PC-9 (cell line): Measurements from ENCODE around the gene C16orf95. TPM values are rescaled to one million over a fixed set of nuclear protein-coding genes. Genes with fewer than 3 reads are reported as not detected.

Source experiments
- BruUV-seq: library from RNA; stranded (reverse); fragments of 400-500 nt; replicated peaks from 2 replicates; lab custom pipeline; 2021; lab: Mats Ljungman, UMichigan
- CTCF ChIA-PET: fragments of 300-600 bp; sonication (Branson Sonifier 250); formaldehyde crosslinking; loops from one replicate; lab custom pipeline; 2022; ENCODE audit warnings: antibody characterized with exemption; lab: Charles Lee
- POLR2A ChIA-PET: fragments of 300-600 bp; sonication (Branson Sonifier 250); formaldehyde crosslinking; loops from one replicate; lab custom pipeline; 2022; ENCODE audit warnings: antibody characterized with exemption; ENCODE audit not compliant: unreplicated experiment; lab: Charles Lee
- DNase-seq, 2 experiments: peaks; one replicate each; pipeline versions ENCODE4 v3.0.0 to v3.0.0-alpha.2; 2015 to 2022; ENCODE audit warnings: mixed read lengths in 1 of 2
- H2AFZ ChIP-seq: fragments of 200-600 bp; sonication (generic); 2 replicates; pipeline ENCODE4 v1.8.1; 2017; ENCODE audit warnings: antibody characterized with exemption
- H3F3A ChIP-seq: fragments of 200-600 bp; sonication (generic); 2 replicates; pipeline ENCODE4 v1.8.1; 2017; ENCODE audit warnings: antibody characterized with exemption, mild to moderate bottlenecking, low read depth; ENCODE audit not compliant: insufficient read depth
- H3K27ac ChIP-seq: fragments of 200-600 bp; sonication (generic); 2 replicates; pipeline ENCODE4 v1.6.1; 2016; ENCODE audit warnings: mixed run types
- H3K27me3 ChIP-seq: fragments of 200-600 bp; sonication (generic); 2 replicates; pipeline ENCODE4 v1.6.1; 2016; ENCODE audit warnings: low read depth, mixed run types; ENCODE audit not compliant: insufficient read depth
- H3K36me3 ChIP-seq: fragments of 200-600 bp; sonication (generic); 2 replicates; pipeline ENCODE4 v1.6.1; 2016; ENCODE audit warnings: low read depth, mixed run types
- H3K4me1 ChIP-seq: fragments of 200-600 bp; sonication (generic); replicated peaks from 2 replicates; pipeline ENCODE4 v1.6.1; 2016; ENCODE audit warnings: mixed run types; ENCODE audit not compliant: insufficient read depth
- H3K4me2 ChIP-seq: fragments of 200-600 bp; sonication (generic); 2 replicates; pipeline ENCODE4 v1.6.1; 2017; ENCODE audit warnings: mixed run types
- H3K4me3 ChIP-seq: fragments of 200-600 bp; sonication (generic); 2 replicates; pipeline ENCODE4 v1.6.1; 2016; ENCODE audit warnings: mixed run types
- H3K79me2 ChIP-seq: fragments of 200-600 bp; sonication (generic); 2 replicates; pipeline ENCODE4 v1.6.1; 2017; ENCODE audit warnings: low read depth, mixed run types
- H3K9me2 ChIP-seq: fragments of 200-600 bp; sonication (generic); 2 replicates; pipeline ENCODE4 v1.8.1; 2017; ENCODE audit warnings: mild to moderate bottlenecking; ENCODE audit not compliant: insufficient read depth
- H3K9me3 ChIP-seq: fragments of 200-600 bp; sonication (generic); 2 replicates; pipeline ENCODE4 v1.8.1; 2016; ENCODE audit warnings: low read depth; ENCODE audit not compliant: insufficient read depth
- H4K20me1 ChIP-seq: fragments of 200-600 bp; sonication (generic); 2 replicates; pipeline ENCODE4 v1.8.1; 2017; ENCODE audit not compliant: insufficient read depth
- EZH2 ChIP-seq: fragments of 200-600 bp; sonication (generic); IDR thresholded peaks from 2 replicates; pipeline ENCODE4 v1.8.0; 2017; ENCODE audit warnings: antibody characterized with exemption, low read depth
- intact Hi-C: fragments of 100-400 bp; cut with micrococcal nuclease; formaldehyde crosslinking; loops from one replicate; pipeline ENCODE4 v1.10.0; 2022; ENCODE audit not compliant: unreplicated experiment
- total RNA-seq: library from RNA; stranded (reverse); gene quantifications from 2 replicates; pipeline ENCODE4 v1.2.3, GENCODE V29; 2021
- TF ChIP-seq, protein P1 (sequence below): fragments of 200-600 bp; sonication (generic); conservative IDR thresholded peaks from 2 replicates; pipeline ENCODE4 v1.6.1; 2017; ENCODE audit warnings: mixed run types, antibody characterized with exemption, mild to moderate bottlenecking, moderate library complexity

The C16orf95 gene
- total RNA-seq, 1 experiment from 2014 or later: 7.5 TPM

DNA sequence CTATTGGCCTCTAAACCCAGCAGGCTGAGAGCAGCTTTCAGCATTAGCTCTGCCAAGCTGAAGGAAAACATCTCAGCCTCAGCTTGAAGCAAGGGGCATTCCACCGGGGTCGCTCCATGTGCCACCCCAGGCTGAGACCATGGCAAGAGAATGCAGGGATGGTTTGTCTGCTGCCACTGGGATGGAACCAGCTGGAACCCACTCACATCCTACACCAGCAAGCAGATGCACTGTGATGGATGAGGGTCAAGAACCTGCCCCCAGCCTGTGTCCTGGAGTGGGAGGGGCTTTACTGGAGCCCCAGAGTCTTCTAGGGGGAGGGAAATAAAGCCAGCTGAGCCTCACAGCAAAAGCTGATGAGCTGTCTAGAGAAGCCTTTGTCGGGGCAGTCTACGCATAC lies 51.9 kb downstream of the C16orf95 start:
- no peak overlapping the region for H3K4me2 ChIP-seq
- H3K27me3 ChIP-seq: no peaks in the 10 kb centered on the region
- H3K4me1 ChIP-seq: peaks cover 19% of the 10 kb centered on the region
- no peaks in the 10 kb centered on the region for H3K9me2 ChIP-seq
- H2AFZ ChIP-seq: no peak overlapping the region
- TF ChIP-seq EZH2: no peak
- TF ChIP-seq, protein P1, sequence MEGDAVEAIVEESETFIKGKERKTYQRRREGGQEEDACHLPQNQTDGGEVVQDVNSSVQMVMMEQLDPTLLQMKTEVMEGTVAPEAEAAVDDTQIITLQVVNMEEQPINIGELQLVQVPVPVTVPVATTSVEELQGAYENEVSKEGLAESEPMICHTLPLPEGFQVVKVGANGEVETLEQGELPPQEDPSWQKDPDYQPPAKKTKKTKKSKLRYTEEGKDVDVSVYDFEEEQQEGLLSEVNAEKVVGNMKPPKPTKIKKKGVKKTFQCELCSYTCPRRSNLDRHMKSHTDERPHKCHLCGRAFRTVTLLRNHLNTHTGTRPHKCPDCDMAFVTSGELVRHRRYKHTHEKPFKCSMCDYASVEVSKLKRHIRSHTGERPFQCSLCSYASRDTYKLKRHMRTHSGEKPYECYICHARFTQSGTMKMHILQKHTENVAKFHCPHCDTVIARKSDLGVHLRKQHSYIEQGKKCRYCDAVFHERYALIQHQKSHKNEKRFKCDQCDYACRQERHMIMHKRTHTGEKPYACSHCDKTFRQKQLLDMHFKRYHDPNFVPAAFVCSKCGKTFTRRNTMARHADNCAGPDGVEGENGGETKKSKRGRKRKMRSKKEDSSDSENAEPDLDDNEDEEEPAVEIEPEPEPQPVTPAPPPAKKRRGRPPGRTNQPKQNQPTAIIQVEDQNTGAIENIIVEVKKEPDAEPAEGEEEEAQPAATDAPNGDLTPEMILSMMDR: no peak
- BruUV-seq: no TSS peak
- H3K79me2 ChIP-seq: no peaks in the 10 kb centered on the region
- H4K20me1 ChIP-seq: no peaks in the 10 kb centered on the region
- DNase-seq: no peak
- ChIA-PET CTCF (no interaction called here), POLR2A (no interaction called here)
- no peak overlapping the region for H3K4me3 ChIP-seq
- H3K27ac ChIP-seq: no peak overlapping the region
- 0 out of 2 replicates have a peak, but pooled peaks cover 3% of the 10 kb centered on the region for H3F3A ChIP-seq
- no peaks in the 10 kb centered on the region for H3K9me3 ChIP-seq
- intact Hi-C loops: no loop called here
- no peaks in the 10 kb centered on the region for H3K36me3 ChIP-seq

- no TSS peak for BruUV-seq
- no peak overlapping the region for H2AFZ ChIP-seq
- no peaks in the 10 kb centered on the region for H4K20me1 ChIP-seq
- DNase-seq: no peak
- no peaks in the 10 kb centered on the region for H3K9me3 ChIP-seq
- no peak for TF ChIP-seq EZH2
- TF ChIP-seq, protein P1: no peak
- H3K36me3 ChIP-seq: no peaks in the 10 kb centered on the region
- H3K27me3 ChIP-seq: no peaks in the 10 kb centered on the region
- H3K4me1 ChIP-seq: peaks cover 19% of the 10 kb centered on the region
- H3K79me2 ChIP-seq: no peaks in the 10 kb centered on the region
- H3K9me2 ChIP-seq: no peaks in the 10 kb centered on the region
- H3K4me3 ChIP-seq: no peak overlapping the region
- POLR2A ChIA-PET: no interaction called here
- CTCF ChIA-PET: no interaction called here
- H3F3A ChIP-seq: 0 out of 2 replicates have a peak, but pooled peaks cover 3% of the 10 kb centered on the region
- intact Hi-C loops: no loop called here
- H3K27ac ChIP-seq: no peak overlapping the region
- H3K4me2 ChIP-seq: no peak overlapping the region
These were observed 52.6 kb downstream of the C16orf95 start for GRCh38 chr16:87264634-87265033.

DNA sequence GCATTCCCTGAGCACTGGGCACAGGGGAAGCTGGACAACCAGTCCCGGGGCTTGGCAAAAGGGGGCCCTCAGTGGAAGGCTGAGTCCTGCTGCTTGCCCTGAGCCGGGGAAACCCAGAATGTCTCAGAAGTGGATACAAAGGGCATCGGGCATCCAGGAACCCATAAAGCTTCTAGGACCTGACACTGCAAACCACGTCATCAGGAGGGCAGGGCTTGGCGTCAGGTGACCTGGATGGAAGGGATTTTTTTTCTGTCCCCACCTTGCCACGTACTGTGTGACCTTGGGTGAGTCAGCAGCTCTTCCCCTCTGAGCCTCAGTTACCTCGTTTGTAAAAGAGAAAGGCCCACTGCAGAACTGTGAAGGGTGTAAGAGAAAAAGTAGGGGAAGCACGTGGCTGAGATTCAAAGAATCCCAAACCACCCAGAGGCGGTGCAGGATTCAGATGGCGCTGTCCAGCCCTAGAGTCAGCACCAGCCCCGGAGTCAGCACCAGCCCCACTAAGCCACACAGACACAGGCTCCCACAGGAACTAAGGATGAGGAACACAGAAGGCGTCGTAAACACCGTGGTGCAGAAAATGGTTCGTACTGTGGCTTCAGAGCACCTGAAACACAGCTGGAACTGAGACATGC lies 53.7 kb downstream of the C16orf95 start:
- Histone ChIP-seq H3K79me2 (no peaks in the 10 kb centered on the region), H3K9me3 (no peaks in the 10 kb centered on the region), H3K27me3 (no peaks in the 10 kb centered on the region), H3K4me1 (peaks cover 19% of the 10 kb centered on the region), H3K36me3 (no peaks in the 10 kb centered on the region), H3K4me3 (peak overlapping the region; percentile 13; the same call in 1 of the 2 replicates), H3K4me2 (peak overlapping the region; percentile 71), H3F3A (0 out of 2 replicates have a peak, but pooled peaks cover 3% of the 10 kb centered on the region), H3K27ac (peak overlapping the region; percentile 55), H3K9me2 (no peaks in the 10 kb centered on the region), H2AFZ (peak overlapping the region; percentile 72; the same call in 1 of the 2 replicates), H4K20me1 (no peaks in the 10 kb centered on the region)
- peak; percentile 11 to 66 for DNase-seq
- ChIA-PET POLR2A (no interaction called here), CTCF (no interaction called here)
- TF ChIP-seq EZH2: no peak
- TF ChIP-seq, protein P1: no peak
- intact Hi-C loops: no loop called here
- BruUV-seq: no TSS peak
